GM23248 (cell line): ENCODE data around the gene UBXN10.

Source experiments
- EZH2 ChIP-seq: fragments of 200-600 bp; sonication (generic); IDR thresholded peaks from 2 replicates; pipeline ENCODE4 v1.6.1; 2018; ENCODE audit warnings: antibody characterized with exemption, mild to moderate bottlenecking; ENCODE audit not compliant: insufficient read depth, poor library complexity, severe bottlenecking
- EZH2phosphoT487 ChIP-seq: fragments of 200-600 bp; sonication (generic); IDR thresholded peaks from 2 replicates; pipeline ENCODE4 v1.6.1; 2018; ENCODE audit warnings: antibody characterized with exemption, moderate library complexity, mild to moderate bottlenecking, low read depth; ENCODE audit not compliant: insufficient read depth

DNA sequence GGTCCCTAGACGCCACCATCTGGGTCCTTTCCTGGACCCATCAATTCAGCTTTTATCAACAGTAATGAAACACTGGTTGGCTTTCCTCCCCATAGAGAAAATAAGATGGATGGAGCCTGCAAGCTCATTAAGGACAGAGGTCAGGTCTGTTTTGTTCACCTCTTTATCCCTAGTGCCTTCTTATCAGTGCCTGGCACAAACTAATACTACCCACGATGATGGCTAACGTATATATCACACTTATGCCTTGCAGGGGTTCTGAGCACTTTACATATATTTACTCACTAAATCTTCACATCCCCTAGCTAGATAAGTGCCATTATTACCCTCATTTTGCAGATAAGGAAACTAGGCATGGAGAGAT is 5.1 kb upstream of the UBXN10 start:
- TF ChIP-seq EZH2 (no peak), EZH2phosphoT487 (no peak)
